SJCRH30 (cell line): Measurements from ENCODE around the gene RSL1D1. TPM values are rescaled to one million over a fixed set of nuclear protein-coding genes. Genes with fewer than 3 reads are reported as not detected.
A peak's percentile ranks its signal among the peaks of the same experiment; 100 is the strongest.
"Not testable (repeated sequence)": the region's sequence is repeated elsewhere in the genome, so short reads cannot be mapped to it uniquely, and the experiment has no call there.

Experiments used
- DNase-seq, 2 experiments: peaks; one replicate each; pipeline ENCODE4 v3.0.0-alpha.2; 2015 to 2020
- H3K27ac ChIP-seq: fragments of 250-450 bp; sonication (Bioruptor Pico); 2 replicates; pipeline ENCODE4 v1.5.1; 2020; ENCODE audit warnings: mild to moderate bottlenecking, moderate library complexity
- H3K27me3 ChIP-seq: fragments of 250-450 bp; sonication (Bioruptor Pico); 2 replicates; pipeline ENCODE4 v1.5.1; 2020; ENCODE audit warnings: mild to moderate bottlenecking, moderate library complexity
- H3K36me3 ChIP-seq: fragments of 250-450 bp; sonication (Bioruptor Pico); 2 replicates; pipeline ENCODE4 v1.5.1; 2020; ENCODE audit warnings: mild to moderate bottlenecking, moderate library complexity
- H3K4me1 ChIP-seq: fragments of 250-450 bp; sonication (Bioruptor Pico); 2 replicates; pipeline ENCODE4 v1.5.1; 2020; ENCODE audit warnings: mild to moderate bottlenecking, moderate library complexity
- H3K4me3 ChIP-seq: fragments of 250-450 bp; sonication (Bioruptor Pico); 2 replicates; pipeline ENCODE4 v1.5.1; 2020; ENCODE audit warnings: mild to moderate bottlenecking, moderate library complexity
- H3K9me3 ChIP-seq: fragments of 250-450 bp; sonication (Bioruptor Pico); replicated peaks from 2 replicates; pipeline ENCODE4 v1.5.1; 2020; ENCODE audit warnings: mild to moderate bottlenecking, moderate library complexity
- total RNA-seq: library from RNA; depleted of rRNA; stranded (reverse); fragments of >200 nt; shearing (Covaris generic); gene quantifications from 2 replicates; pipeline ENCODE4 v1.2.3, GENCODE V29; 2014

Gene RSL1D1
- total RNA-seq, 1 experiment from 2014 or later: 349 TPM

DNA sequence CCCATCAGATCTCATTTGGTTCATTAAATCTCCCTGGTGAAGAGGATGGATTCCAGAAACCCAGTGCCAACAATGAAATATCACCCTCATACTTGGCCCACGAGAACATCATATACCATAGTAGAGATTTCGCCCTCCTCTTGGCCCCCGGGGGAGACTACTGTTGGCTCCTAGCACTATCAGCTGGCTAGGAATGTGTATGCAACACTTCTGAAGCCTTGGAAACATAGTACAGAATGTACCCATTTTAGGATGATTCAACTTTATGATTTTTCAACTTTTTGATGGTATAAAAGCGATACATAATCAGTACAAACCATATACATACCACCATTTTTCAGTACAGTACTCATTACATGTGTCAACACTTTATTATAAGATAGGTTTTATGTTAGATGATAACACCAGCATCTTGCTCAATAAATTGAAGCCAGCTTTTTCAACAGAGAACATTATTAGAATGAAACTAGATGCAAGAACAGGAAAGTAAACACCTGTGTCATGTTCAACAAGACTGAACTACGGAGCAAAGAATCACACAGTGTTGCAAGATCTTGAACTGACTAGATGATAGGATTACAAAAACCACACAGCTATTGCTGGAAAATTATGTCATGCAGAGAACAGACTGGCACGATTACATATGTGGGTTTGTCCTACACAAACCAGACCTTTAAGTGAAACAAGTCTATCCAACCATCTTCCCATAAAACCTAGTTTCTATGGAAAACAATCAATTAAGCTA lies 17.2 kb downstream of the RSL1D1 start:
- Histone ChIP-seq H3K27ac (peak overlapping the region; percentile 22; the same call in 1 of the 2 replicates), H3K36me3 (peaks cover 29% of the 10 kb centered on the region), H3K27me3 (no peaks in the 10 kb centered on the region), H3K4me1 (peaks cover 25% of the 10 kb centered on the region), H3K9me3 (no peaks in the 10 kb centered on the region), H3K4me3 (no peak overlapping the region)
- DNase-seq: peak in 1 of 2 experiments; percentile 47

DNA sequence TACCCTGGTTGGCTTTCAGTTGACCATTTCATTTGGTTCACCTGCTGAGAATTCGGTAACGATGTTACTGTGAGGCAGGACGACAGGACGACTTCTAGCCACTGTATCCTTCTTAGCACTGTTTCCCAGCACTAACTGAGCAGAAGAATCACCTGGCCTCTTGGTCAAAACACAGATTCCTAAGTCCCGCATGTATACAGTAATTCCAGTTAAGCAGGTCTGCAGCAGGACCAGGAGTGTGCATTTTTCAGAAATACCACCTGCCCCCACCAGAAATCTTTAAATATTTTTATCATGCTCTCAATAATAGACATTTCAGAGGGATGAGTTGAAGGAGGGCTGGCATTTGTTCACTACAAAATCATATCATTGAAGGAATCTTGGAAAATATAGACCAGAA lies 22.6 kb downstream of the RSL1D1 start:
- Histone ChIP-seq H3K27ac (no peak overlapping the region), H3K9me3 (no peaks in the 10 kb centered on the region), H3K27me3 (no peaks in the 10 kb centered on the region), H3K4me1 (peaks cover 4% of the 10 kb centered on the region; the same call in 1 of the 2 replicates), H3K4me3 (no peak overlapping the region), H3K36me3 (no peaks in the 10 kb centered on the region)
- no peak for DNase-seq

DNA sequence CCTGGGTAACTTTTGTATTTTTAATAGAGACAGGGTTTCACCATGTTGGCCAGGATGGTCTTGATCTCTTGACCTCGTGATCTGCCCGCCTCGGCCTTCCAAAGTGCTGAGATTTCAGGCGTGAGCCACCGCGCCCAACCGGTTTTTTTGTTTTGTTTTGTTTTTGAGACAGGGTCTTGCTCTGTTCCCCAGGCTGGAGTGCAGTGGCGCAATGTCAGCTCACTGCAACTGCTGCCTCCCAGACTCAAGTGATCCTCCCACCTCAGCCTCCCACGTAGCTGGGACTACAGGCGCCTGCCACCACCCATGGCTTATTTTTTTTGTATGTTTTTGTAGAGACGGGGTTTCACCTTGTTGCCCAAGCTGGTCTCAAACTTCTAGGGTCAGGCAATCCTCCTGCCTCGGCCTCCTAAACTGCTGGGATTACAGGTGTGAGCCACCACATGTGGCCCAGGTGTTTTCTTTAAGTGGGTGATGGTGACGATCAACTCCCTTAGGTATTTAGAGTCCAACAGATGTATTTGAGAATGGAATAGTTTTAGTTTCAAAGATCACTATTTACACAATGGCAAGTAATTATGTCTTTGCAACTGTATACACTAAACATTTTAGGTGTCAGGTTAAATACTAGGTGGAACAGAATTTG lies 25.7 kb downstream of the RSL1D1 start:
- H3K4me1 ChIP-seq, H3K36me3 ChIP-seq, DNase-seq, H3K27me3 ChIP-seq, H3K9me3 ChIP-seq, H3K4me3 ChIP-seq, H3K27ac ChIP-seq: not testable (repeated sequence)

DNA sequence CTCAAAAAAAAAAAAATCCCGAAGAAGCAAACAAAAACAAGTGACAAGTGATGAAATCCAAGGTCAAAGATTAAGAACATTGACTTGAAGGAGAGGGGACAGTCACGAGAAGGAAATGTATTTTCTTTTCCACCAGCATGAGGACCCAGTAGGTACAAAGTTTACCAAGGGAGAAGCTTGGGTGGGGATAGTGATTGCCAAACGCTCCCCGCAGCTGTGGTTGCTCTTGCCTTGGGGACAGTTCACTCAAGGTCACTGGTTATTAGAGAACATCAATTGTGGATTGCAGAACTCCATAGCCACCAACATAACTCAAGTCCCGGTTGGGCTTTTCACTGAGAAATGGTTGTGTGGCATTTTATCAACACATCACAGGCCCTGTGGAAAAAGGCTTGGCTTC lies 27.0 kb downstream of the RSL1D1 start:
- DNase-seq: no peak
- Histone ChIP-seq H3K27me3 (no peaks in the 10 kb centered on the region), H3K4me1 (peaks cover 3% of the 10 kb centered on the region; the same call in 1 of the 2 replicates), H3K9me3 (no peaks in the 10 kb centered on the region), H3K36me3 (no peaks in the 10 kb centered on the region), H3K27ac (no peak overlapping the region), H3K4me3 (no peak overlapping the region)

DNA sequence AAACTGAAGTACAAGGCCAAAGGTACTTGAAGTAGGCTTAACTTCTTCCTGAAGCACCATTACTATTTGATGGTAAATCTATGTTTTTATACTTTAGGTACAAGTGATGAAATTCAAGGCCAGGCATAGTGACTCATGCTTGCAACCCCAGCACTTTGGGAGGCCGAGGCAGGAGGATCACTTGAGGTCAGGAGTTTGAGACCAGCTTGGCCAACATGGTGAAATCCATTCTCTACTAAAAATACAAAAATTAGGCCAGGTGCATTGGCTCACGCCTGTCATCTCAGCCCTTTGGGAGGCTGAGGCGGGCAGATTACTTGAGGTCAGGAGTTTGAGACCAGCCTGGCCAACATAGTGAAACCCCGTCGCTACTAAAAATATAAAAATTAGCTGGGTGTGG lies 27.7 kb downstream of the RSL1D1 start:
- H3K36me3 ChIP-seq, H3K4me3 ChIP-seq, DNase-seq, H3K27ac ChIP-seq, H3K4me1 ChIP-seq, H3K27me3 ChIP-seq, H3K9me3 ChIP-seq: not testable (repeated sequence)

DNA sequence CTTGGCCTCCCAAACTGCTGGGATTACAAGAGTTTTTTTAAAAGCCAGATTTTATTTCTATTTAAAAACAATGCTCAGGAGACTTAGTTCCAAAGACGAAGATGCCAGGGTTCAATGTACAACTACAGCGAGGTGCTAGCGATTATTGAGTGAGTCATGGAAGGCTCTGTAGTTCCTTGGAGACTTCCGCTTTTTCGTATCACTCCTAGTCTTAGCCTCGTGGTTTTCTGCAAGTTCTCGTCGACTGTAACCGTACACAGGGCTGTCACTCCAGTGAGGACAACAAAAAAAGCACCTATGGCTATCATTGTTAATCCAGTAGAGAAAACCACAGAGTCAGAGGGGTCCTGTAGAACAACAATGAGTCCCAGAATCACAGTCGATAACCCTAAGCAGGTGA lies 31.5 kb downstream of the RSL1D1 start:
- Histone ChIP-seq H3K4me3 (no peak overlapping the region), H3K36me3 (no peaks in the 10 kb centered on the region), H3K4me1 (peaks cover 3% of the 10 kb centered on the region; the same call in 1 of the 2 replicates), H3K27ac (no peak overlapping the region), H3K9me3 (no peaks in the 10 kb centered on the region), H3K27me3 (no peaks in the 10 kb centered on the region)
- DNase-seq: no peak

DNA sequence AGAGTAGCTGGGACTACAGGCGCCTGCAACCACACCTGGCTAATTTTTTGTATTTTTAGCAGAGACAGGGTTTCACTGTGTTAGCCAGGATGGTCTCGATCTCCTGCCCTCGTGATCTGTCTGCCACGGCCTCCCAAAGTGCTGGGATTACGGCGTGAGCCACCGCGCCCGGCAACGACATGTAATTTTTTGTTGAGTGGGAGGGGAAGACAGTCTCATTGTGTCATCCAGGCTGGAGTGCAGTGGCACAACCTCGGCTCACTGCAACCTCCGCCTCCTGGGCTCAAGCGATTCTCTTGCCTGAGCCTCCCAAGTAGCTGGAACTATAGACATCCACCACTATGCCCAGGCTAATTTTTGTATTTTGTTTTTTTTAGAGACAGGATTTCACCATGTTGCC lies 32.4 kb downstream of the RSL1D1 start:
- H3K9me3 ChIP-seq, H3K36me3 ChIP-seq, H3K4me3 ChIP-seq, H3K4me1 ChIP-seq, H3K27me3 ChIP-seq, DNase-seq, H3K27ac ChIP-seq: not testable (repeated sequence)

DNA sequence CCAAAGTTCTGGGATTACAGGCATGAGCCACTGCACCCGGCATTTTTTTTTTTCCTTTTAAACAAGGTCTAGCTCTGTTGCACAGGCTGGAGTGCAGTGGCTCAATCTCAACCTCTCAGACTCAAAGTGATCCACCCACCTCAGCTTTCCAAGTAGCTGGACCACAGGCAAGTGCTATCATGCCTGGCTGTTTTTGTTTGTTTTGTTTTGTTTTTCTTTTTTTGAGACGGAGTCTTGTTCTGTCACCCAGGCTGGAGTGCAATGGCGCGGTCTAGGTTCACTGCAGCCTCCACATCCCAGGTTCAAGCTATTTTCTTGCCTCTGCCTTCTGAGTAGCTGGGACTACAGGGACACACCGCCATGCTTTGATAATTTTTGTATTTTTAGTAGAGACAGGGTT lies 35.2 kb downstream of the RSL1D1 start:
- H3K27ac ChIP-seq: no peak overlapping the region
- DNase-seq: no peak
- H3K27me3 ChIP-seq: no peaks in the 10 kb centered on the region
- no peak overlapping the region for H3K4me3 ChIP-seq
- no peaks in the 10 kb centered on the region for H3K9me3 ChIP-seq
- no peaks in the 10 kb centered on the region for H3K4me1 ChIP-seq
- no peaks in the 10 kb centered on the region for H3K36me3 ChIP-seq

DNA sequence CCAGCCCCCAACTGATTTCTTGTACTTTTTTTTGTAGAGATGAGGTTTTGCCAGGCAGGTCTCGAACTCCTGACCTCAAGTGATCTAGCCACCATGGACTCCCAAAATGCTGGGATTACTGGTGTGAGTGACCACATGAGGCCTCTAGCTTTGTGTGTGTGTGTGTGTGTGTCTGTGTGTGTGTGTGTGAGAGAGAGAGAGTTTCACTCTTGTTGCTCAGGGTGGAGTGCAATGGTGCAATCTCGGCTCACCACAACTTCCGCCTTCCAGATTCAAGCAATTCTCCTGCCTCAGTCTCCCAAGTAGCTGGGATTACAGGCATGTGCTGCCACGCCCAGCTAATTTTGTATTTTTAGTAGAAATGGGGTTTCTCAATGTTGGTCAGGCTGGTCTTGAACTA lies 36.5 kb downstream of the RSL1D1 start:
- not testable (repeated sequence) for H3K4me3 ChIP-seq, H3K27me3 ChIP-seq, H3K4me1 ChIP-seq, H3K27ac ChIP-seq, DNase-seq, H3K36me3 ChIP-seq, H3K9me3 ChIP-seq

DNA sequence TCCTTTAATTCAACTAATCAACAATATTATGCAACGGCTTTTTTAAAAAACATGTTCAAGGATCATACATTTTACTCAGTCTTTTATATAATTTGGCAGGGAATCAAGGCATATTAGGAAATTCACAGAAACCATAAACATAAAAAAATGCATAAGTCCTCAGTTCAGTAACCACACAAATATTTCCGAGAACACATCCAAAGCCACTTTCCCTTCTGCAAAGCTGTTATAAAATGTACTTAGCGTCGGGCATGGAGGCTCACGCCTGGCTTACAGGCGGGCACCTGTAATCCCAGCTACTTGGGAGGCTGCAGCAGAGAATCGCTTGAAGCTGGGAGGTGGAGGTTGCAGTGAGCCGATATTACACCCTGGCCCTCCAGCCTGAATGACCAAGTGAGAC lies 44.6 kb downstream of the RSL1D1 start:
- Histone ChIP-seq H3K36me3 (no peaks in the 10 kb centered on the region), H3K9me3 (no peaks in the 10 kb centered on the region)
- DNase-seq: no peak

DNA sequence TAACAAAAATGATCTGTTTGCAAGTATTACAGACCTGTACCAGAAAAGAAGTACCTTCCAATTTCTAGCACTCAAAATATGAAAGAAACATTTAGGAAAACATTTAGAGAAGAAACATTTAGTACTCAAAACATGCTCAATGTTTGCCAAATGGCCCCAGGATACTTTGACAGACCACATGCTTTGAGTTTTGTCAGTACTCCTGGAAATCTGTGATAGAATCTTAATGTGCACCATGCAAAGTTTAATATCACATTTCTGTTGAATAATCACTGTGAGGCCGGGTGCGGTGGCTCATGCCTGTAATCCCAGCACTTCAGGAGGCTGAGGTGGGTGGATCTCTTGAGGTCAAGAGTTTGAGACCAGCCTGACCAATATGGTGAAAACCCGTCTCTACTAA lies 45.8 kb downstream of the RSL1D1 start:
- H3K27ac ChIP-seq: no peak overlapping the region
- H3K4me1 ChIP-seq: no peaks in the 10 kb centered on the region
- no peaks in the 10 kb centered on the region for H3K36me3 ChIP-seq
- no peak overlapping the region for H3K4me3 ChIP-seq
- no peak for DNase-seq
- no peaks in the 10 kb centered on the region for H3K9me3 ChIP-seq
- no peaks in the 10 kb centered on the region for H3K27me3 ChIP-seq

More for the DNA sequence above, 44.6 kb downstream of the RSL1D1 start:
- H3K4me1 ChIP-seq: no peaks in the 10 kb centered on the region
- H3K27ac ChIP-seq: no peak overlapping the region
- H3K27me3 ChIP-seq: no peaks in the 10 kb centered on the region
- H3K4me3 ChIP-seq: no peak overlapping the region

DNA sequence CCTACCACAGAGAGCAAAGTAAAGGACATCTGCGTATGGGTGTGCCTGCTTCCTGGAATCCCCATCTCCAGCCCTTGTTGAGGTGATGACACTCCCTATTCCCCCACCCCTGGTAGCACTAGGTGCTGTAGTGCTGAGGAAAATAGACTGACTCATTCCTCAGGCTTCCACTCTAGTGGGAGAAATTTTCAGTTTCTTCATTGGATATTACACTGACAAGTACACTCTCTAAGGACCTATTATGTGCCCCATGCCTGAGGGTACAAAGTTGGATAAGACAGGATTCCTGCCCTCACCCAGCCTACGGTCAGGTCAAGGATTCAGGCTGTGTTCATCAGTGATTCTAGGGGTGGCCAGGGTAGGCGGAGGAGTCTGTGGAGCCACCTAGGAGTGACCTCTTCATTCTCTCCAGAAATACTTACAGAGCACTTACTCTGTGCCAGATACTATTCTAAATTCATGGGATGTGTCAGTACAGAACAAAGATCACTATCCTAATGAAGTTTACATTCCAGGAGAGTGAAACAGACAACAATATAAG lies 49.8 kb downstream of the RSL1D1 start:
- Histone ChIP-seq H3K27ac (no peak overlapping the region), H3K36me3 (no peaks in the 10 kb centered on the region), H3K27me3 (no peaks in the 10 kb centered on the region), H3K4me3 (no peak overlapping the region), H3K4me1 (peaks cover 9% of the 10 kb centered on the region), H3K9me3 (no peaks in the 10 kb centered on the region)
- no peak for DNase-seq

DNA sequence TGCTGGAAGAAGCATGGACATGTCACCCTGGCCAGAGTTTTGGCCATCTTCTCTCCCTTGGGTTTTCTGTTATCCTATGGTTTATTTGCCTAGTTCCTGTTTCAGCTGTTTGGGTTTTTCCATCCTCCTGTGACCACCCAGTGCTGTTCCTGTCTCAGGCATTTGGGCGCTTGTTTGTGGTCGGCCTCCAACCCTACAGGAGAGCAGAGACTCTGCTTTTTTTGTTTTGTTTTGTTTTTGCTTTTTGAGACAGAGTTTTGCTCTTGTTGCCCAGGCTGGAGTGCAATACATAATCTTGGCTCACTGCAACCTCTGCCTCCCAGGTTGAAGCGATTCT lies 51.0 kb downstream of the RSL1D1 start:
- no peak overlapping the region for H3K4me3 ChIP-seq
- H3K4me1 ChIP-seq: peaks cover 9% of the 10 kb centered on the region
- peak; percentile 22 to 33 for DNase-seq
- H3K27ac ChIP-seq: no peak overlapping the region; the same call in 1 of the 2 replicates
- H3K27me3 ChIP-seq: no peaks in the 10 kb centered on the region
- peaks cover under 1% of the 10 kb centered on the region; the same call in 1 of the 2 replicates for H3K36me3 ChIP-seq
- H3K9me3 ChIP-seq: no peaks in the 10 kb centered on the region

DNA sequence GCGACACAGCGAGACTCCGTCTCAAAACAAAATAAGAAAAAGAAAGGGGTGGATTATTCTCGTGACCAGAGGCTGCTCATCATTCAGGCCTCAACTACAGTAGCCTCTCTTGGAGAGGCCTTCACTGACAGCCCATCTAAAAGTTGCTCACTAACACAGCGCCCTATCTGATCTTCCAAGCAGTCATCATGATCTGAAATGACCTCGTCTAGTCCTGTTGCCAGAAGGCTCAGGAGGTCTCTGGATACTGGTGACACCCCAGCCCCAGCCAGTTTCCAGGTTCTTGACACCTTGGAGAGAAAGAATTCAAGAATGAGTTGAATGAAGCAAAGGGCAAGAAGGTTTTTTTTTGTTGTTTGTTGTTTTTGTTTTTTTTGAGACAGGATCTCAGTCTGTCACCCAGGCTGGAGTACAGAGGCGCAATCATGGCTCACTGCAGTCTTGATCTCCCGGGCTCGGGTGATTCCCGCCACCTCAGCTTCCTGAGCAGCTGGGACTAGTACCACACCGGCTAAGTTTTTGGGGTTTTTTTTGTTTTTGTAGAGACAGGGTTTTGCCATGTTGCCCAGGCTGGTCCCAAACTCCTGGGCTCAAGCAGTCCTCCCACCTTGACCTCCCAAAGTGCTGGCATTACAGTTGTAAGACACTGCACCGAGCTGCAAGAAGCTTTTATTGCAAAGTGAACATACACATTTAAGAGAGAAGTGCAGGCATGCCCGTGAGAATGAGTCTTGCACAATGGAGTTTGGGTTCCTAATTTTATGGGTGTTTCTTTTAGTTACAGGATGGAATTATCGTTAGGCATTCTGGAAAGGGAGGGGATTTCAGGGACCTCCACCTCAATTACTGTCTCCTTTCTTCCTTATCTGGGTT lies 51.6 kb downstream of the RSL1D1 start:
- Histone ChIP-seq H3K27ac (no peak overlapping the region; the same call in 1 of the 2 replicates), H3K9me3 (no peaks in the 10 kb centered on the region), H3K36me3 (peaks cover 6% of the 10 kb centered on the region), H3K4me1 (peaks cover 9% of the 10 kb centered on the region), H3K27me3 (no peaks in the 10 kb centered on the region), H3K4me3 (0 out of 2 replicates have a peak overlapping the region, but pooled peaks have one; percentile 64)
- no peak for DNase-seq

DNA sequence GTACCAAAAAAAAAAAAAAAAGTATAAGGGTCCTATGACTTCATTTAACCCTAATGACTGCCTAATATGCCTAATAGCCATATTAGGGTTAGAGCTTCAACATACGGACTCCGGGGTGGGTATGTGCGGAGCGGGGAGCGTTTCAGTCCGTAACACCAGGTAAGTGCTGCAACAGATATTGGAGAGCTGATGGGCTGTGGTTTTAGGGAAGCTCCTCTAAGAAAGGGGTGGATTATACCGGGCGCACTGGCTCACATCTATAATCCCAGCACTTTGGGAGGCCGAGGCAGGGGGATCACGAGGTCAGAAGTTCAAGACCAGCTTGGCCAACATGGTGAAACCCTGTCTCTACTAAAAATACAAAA lies 52.3 kb downstream of the RSL1D1 start:
- no peaks in the 10 kb centered on the region for H3K9me3 ChIP-seq
- H3K4me1 ChIP-seq: peaks cover 9% of the 10 kb centered on the region
- H3K27ac ChIP-seq: peak overlapping the region; percentile 89
- DNase-seq: no peak
- peaks cover 12% of the 10 kb centered on the region for H3K36me3 ChIP-seq
- no peaks in the 10 kb centered on the region for H3K27me3 ChIP-seq
- peak overlapping the region; percentile 64 for H3K4me3 ChIP-seq
